Activated CD4-positive, CD25-positive, alpha-beta regulatory T cell treated with anti-CD3 and anti-CD28 coated beads, Interleukin-2, amount 50 U/mL, for 72 hours (primary cell): ENCODE results near the gene IQGAP2.
"Not testable (repeated sequence)": the region's sequence is repeated elsewhere in the genome, so short reads cannot be mapped to it uniquely, and the experiment has no call there.

Experiments
- DNase-seq: peaks from one replicate; pipeline ENCODE4 v3.0.0; 2021

Gene IQGAP2

DNA sequence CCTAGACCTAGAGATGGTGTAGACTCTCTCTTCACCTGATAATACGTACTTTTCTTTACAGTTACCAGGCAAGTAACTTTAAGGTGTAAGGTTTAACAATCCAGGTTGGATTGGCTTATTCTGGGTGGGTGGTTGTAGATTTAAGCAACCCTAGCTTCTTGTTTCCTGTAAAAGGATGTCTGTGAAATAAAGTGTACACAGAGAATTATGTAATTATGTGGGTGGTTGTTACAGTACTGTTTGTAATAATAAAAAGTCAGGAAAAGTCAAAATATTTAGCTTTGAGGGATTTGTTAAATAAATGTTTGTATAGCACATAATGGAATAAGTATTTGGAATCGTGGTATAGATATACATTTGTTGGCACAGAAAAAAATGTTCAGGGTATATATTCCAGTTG is 269.2 kb downstream of the IQGAP2 start:
- DNase-seq, result no peak

GRCh38 chr5:76673125-76673524 is 270.0 kb downstream of the IQGAP2 start:
- DNase-seq, result no peak

DNA sequence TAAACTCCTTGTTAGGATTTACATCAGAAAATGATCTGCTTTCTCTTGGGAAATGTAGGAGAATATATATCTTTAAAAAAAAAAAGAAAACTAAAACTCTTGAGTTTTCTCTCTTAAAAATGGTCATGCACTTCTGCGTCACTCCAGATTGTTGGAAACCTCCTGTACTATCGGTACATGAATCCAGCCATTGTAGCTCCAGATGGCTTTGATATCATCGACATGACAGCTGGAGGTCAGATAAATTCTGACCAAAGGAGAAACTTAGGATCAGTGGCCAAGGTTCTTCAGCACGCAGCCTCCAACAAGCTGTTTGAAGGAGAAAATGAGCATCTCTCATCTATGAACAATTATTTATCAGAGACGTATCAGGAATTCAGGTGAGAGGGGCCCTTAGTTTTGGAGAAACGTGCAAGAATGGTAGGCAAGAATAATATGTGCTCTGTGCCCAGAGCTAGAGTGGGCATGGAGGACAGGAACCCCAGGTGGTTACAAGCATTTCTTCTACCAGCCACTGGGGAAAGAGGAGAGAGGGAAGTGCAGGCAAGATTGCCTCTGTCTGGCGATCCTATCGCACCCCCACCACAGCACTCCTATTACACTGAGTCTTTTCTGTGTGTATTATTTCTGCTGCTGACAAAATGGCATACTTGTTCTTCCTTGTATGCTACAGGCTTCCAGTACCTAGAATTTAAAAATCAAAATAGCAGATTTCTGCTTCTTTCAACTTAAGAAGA is 271.4 kb downstream of the IQGAP2 start:
- DNase-seq, result no peak

DNA sequence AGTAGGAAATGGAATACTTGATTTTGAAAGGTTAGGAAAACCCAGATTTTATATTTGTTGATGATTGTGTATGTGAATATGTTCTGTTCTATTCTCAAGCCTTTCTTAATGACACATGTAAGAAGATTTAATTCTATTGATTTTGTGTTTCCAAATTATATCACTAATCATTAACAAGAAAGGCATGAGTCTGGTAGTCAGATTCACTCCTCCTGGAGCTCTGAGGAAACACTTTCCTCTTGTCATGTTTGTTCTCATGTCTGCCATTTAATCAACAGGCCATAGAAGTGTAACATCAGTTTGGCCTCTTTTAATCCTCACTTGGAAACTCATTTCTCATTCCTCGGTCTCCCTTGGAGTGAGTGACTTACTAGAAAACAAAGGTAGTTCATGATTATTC is 272.3 kb downstream of the IQGAP2 start:
- no peak for DNase-seq

- no peak for DNase-seq
Measured at GRCh38 chr5:76677849-76678472, 274.9 kb downstream of the IQGAP2 start.

DNA sequence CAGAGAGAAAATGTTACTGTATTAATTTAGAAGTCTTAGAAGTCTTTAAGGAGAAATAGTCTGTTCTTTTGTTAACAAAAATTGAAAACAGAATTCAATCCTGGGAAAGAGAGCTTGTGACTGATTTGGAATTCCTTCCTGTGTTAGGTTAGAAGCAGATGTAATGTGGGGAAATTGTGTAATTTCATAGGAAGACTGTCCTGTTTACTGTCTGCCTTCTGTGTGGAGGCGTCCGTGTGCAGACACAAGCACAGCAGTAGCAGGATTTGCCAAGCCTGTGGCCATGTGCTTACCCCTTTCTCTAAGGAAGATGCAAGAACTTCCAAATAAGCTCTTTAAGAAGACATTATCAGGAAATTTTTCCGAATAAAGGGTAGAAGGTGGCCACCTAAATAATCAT is 276.1 kb downstream of the IQGAP2 start:
- no peak for DNase-seq

GRCh38 chr5:76680826-76681225 is 277.7 kb downstream of the IQGAP2 start:
- DNase-seq, result not testable (repeated sequence)

DNA sequence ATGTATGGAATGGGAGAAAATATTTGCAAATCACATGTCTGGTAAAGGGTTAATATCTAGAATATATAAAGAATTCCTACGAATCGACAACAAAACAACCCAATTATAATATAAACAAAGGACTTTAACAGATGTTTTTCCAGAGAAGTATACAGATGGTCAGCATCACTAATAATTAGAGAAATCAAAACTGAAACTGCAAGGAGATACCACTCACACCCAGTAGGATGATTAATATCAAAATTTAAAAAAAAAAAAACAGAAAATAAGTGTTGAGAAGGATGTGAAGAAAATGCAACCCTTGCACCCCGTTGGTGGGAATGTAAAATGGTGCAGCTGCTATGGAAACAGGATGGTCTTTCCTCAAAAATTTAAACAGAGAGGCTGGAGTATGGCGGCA is 278.2 kb downstream of the IQGAP2 start:
- no peak for DNase-seq

GRCh38 chr5:76682387-76682786 is 279.3 kb downstream of the IQGAP2 start:
- no peak for DNase-seq

DNA sequence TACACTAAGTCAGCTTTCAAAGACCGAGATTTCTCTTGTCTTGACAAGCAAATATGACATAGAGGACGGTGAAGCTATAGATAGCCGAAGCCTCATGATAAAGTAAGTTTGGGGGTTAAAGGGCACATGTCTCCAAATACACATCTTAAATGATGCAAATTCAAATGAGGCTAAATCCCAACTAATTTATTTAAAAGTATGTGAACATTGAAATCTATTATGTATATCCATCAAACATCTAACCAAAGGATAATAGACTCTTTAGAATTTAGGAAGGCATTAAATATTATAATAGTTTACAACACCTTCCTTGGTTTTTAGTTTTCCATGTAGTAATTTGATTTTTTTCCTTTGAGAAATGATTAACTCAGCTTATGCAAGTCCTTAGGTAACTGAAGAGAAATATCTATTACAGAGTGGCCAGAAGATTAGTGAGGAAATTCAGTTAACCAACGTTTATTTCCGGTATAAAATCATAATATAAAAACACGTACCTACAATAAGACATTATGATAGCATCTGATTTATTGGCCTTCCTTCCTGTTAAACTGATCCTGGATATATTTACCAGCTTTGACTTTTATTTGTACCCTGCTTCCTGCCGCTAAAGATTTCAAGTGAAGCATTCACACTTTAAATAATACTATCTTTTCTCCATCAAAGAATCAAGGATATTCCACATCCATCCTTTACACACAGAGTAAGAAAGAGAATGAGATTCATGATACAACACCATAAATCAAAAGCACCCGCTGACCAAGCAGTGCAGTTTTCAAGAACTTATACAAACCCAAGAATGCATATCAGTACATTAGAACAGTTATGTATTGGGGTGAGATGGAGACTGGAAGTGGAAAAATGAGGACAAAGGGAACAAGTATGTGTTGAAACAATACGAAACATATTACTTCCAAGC is 281.0 kb downstream of the IQGAP2 start:
- no peak for DNase-seq

DNA sequence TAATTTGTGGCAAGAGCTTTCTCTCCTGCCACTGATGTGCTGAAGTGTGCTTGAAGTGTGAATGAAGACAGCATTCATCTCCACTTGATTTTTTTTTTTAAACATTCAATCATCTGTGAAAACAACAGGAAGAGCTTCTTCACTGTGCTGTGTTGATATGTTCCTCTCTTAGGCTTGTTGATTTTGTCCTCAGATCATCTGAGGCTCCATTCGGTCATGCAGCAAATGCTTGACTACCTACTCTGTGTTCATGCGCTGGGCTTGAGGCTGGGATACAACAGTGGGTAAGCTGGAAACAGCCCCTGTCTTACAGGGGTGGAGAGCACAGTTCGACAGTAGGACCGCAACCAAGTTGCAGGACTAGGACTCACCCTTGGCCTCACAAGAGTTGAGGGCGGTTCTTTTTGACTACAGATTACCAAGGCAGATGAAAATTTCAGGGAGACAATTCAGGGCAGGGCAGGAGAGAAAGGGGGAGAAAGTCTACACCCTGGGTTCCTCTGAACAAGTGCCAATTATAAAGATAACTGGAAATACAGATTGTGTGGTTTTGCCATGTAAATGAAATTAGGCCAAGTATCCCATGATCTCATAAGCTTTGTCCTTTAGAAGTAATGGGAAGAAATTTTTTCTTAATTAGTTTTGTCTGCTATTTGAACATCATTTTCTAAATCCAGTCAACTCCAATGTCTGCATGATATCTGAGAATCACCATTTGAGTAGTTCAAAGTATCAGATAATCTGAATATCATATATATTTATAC is 281.9 kb downstream of the IQGAP2 start:
- DNase-seq, result no peak

DNA sequence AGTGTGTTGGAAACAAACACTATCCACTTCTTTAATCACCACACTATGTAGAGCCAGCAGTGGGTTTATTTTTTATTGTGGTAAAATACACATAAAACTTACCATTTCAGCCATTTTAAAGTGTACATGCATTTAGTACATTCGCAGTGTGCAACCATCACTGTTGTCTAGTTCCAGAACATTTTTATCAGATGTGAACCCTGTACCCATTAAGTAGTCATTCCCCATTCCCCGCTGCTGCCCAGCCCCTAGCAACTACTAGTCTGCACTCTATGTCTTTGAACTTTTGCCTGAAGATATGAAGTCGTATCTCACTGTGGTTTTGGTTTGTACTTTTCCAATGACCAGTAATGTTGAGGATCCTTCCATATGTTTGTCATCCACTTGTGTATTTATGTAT is 282.6 kb downstream of the IQGAP2 start:
- no peak for DNase-seq

DNA sequence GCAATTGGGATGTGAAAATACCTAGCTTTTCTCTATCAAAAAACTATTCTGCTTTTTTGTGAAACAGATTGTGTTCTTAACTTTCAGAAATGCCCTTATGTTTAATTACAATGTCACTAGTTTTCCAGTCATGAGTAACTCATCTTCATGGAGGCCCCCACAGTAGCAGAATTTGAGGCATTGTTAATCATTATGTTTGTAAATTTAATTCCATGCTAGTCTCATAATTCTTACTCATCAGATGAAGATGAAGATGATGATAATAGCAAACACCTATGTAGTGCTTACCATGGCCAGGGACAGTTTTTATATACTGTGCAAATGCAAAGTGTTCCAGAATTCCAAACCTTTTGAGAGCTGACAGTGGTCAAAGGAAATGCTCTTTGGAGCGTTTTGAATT is 285.1 kb downstream of the IQGAP2 start:
- DNase-seq, result no peak

DNA sequence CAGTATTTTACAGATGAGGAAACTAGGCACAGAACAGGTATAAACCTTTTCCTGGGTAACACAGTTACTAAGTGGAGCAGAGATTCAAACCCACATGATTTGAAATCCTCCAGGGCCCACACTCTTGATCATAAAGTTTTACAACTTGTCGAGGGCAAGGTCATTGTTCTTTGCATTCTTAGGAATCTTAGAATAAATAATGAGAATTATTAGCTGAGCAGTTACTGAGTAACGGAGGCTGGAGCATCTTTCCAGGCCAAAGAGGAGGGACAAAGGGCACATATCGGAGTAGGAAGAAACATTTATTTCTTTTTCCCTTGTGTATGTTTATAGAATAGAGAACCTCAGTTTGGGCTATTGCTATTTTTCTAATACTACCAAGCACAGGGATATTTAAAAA is 285.8 kb downstream of the IQGAP2 start:
- no peak for DNase-seq

GRCh38 chr5:76689321-76690036 is 286.4 kb downstream of the IQGAP2 start:
- DNase-seq, result no peak

- no peak for DNase-seq
Measured at GRCh38 chr5:76690037-76690679, 287.1 kb downstream of the IQGAP2 start.

DNA sequence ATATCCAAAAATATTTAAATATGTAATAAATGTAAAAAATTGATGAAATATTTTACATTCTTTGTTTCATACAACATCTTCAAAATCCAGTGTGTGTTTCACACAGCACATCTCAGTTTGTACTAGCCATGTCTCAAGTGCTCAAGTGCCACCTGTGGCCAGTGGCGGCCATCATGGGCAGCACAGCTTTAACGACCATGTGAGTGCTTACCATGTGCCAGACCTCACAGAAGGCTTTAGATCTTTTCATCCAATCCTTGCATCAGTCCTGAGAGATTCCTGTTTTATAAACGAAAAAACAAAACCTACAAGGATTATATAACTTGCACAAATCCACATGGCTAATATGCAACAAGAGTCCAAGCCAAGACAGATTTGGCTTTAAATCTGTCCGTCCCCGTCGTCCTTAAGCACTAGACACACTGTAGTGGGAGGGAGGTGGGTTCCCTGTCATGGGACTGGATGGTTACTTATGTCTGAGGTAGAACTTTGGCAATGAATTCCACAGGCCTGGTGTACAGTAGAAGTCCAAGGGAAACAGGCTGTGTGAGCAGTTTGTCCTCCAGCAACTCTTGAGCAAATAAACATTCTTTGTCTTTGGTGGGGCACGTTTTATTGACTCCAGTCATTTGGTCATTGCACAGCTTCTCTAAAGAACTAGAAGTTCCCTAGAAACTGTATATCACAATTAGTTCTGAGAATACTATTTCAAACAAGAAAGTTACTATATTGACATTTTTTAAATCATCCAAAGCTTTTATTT is 287.8 kb downstream of the IQGAP2 start:
- DNase-seq, result no peak

GRCh38 chr5:76691467-76692273 is 288.6 kb downstream of the IQGAP2 start:
- no peak for DNase-seq

DNA sequence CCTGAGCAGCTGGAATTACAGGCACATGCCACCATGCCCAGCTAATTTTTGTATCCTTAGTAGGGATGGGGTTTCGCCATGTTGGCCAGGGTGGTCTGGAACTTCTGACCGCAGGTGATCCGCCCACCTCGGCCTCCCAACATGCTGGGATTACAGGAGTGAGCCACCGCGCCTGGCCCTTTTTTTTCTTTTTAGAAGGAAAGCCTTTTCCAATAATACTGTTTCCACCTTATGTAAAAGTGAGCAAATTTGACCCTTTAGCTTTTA is 289.1 kb downstream of the IQGAP2 start:
- no peak for DNase-seq

DNA sequence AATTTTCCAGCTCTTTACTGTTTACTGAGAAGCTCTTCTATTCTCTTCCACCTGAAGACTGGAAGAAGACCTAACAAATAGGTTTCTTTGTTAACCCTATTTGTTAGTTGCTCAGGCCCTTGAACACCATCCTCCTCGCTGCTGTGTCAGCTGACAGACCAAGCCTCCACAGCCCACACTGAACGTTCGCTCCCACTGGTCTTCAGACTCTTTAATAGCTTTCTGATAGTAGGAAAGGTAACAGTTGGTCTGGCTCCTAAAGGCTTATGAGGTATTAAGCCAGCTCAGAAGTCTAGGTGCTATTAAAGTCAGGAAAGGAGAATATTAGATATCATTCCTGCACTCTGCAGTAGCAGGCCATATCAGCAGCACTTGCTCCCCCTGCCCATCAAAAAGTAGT is 289.6 kb downstream of the IQGAP2 start:
- no peak for DNase-seq
